Lung (tissue), 12 donors: ENCODE results near the gene BTC. TPM values are rescaled to one million over a fixed set of nuclear protein-coding genes. Genes with fewer than 3 reads are reported as not detected.

Source experiments
- ATAC-seq: fragments of 200-7000 bp; cut with Tn5 transposase; one replicate; pipeline ENCODE4 v1.9.1; 2020; ENCODE audit warnings: moderate number of reproducible peaks; ENCODE audit not compliant: insufficient read depth, low FRiP score
- DNase-seq, 3 donors: peaks; one replicate each; pipeline ENCODE4 v3.0.0-alpha.2; 2013 to 2017
- H3K27ac ChIP-seq, 2 donors: one replicate each; pipeline ENCODE4 v1.5.1; 2013; ENCODE audit warnings: mild to moderate bottlenecking in 2 of 2, moderate library complexity in 2 of 2, control low read depth in 1 of 2, inconsistent platforms in 1 of 2, low read depth in 1 of 2, low read length in 1 of 2
- H3K27me3 ChIP-seq, 3 donors: one replicate each; pipeline ENCODE4 v1.5.1; 2013; ENCODE audit warnings: low read length in 2 of 3; ENCODE audit not compliant: control insufficient read depth in 3 of 3, insufficient read depth in 3 of 3
- H3K36me3 ChIP-seq, 4 donors: one replicate each; pipeline ENCODE4 v1.5.1; 2013; ENCODE audit warnings: low read length in 4 of 4, mild to moderate bottlenecking in 1 of 4, moderate library complexity in 1 of 4; ENCODE audit not compliant: control insufficient read depth in 4 of 4, insufficient read depth in 4 of 4
- H3K4me1 ChIP-seq, 5 donors: one replicate each; pipeline ENCODE4 v1.5.1; 2013; ENCODE audit warnings: low read length in 5 of 5, mild to moderate bottlenecking in 2 of 5, moderate library complexity in 1 of 5; ENCODE audit not compliant: control insufficient read depth in 5 of 5, insufficient read depth in 5 of 5
- H3K4me3 ChIP-seq: one replicate; pipeline ENCODE4 v1.5.1; 2013; ENCODE audit warnings: mild to moderate bottlenecking, control low read depth, moderate library complexity
- H3K9ac ChIP-seq, 2 donors: one replicate each; pipeline ENCODE4 v1.5.1; 2013; ENCODE audit warnings: low read length in 2 of 2, control low read depth in 1 of 2; ENCODE audit not compliant: insufficient read depth in 1 of 2
- H3K9me3 ChIP-seq, 4 donors: one replicate each; pipeline ENCODE4 v1.5.1; 2013; ENCODE audit warnings: low read length in 3 of 4, mild to moderate bottlenecking in 1 of 4, moderate library complexity in 1 of 4; ENCODE audit not compliant: control insufficient read depth in 4 of 4, insufficient read depth in 3 of 4
- WGBS, 2 donors: extraction: QIAGEN DNeasy Blood & Tissue Kit; methylation state at CpG; one replicate each; pipeline ENCODE4 v1.1.7; 2013; 5-methylcytosine and 5-hydroxymethylcytosine counted together
- polyA plus RNA-seq, 2 donors: library from polyadenylated mRNA; stranded (reverse); fragments of 200-250 nt; gene quantifications; one replicate each; pipeline ENCODE4 v1.2.1, GENCODE V29; 2013
- total RNA-seq, 2 donors: library from RNA; depleted of rRNA in 1 of 2; stranded (reverse); fragments of >200 nt in 1 of 2; gene quantifications; one replicate each; pipeline ENCODE4 v1.2.1, GENCODE V29; 2014 to 2021
- TF ChIP-seq, protein P1 (sequence below): IDR thresholded peaks from 2 replicates; pipeline ENCODE4 v1.5.1; 2012; ENCODE audit warnings: mild to moderate bottlenecking; ENCODE audit errors: control extremely low read depth, extremely low read depth
- donor health status: control.
- donor health status: control.
- donor health status: Bipolar disorder and iron deficiency.
- donor health status: healthy.
- donor health status: DM: yes; HTN: yes; CAD: no.

Gene BTC
- total and polyA plus RNA-seq, 4 donors = 3.0 to 9.2 (median 4.0) TPM

DNA sequence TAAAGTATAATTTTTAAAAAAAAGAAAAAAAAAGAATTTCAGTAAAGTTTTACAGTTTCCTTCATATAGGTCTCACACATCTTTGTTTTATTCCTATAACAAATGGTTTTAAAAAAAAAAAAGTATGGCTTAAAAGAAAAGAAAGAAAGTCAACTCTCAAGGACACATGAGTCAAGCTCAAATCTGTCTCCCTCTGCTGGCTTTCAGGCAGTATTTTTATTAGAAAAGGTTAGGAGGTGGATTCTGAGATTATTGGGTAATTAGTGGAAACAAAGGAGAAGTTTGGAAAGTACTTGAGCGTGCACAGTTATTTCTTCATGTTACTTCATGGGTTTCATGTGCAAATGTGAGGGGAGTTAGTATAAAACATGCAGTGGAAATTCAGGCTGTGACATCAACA, 36.6 kb upstream of the BTC start:
- no peak for ATAC-seq
- TF ChIP-seq, protein P1, sequence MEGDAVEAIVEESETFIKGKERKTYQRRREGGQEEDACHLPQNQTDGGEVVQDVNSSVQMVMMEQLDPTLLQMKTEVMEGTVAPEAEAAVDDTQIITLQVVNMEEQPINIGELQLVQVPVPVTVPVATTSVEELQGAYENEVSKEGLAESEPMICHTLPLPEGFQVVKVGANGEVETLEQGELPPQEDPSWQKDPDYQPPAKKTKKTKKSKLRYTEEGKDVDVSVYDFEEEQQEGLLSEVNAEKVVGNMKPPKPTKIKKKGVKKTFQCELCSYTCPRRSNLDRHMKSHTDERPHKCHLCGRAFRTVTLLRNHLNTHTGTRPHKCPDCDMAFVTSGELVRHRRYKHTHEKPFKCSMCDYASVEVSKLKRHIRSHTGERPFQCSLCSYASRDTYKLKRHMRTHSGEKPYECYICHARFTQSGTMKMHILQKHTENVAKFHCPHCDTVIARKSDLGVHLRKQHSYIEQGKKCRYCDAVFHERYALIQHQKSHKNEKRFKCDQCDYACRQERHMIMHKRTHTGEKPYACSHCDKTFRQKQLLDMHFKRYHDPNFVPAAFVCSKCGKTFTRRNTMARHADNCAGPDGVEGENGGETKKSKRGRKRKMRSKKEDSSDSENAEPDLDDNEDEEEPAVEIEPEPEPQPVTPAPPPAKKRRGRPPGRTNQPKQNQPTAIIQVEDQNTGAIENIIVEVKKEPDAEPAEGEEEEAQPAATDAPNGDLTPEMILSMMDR = no peak
- DNase-seq = no peak
- no peaks in the 10 kb centered on the region for H3K27me3 ChIP-seq
- H3K4me3 ChIP-seq = no peak overlapping the region
- peaks cover 0 to 3% (median 0%) of the 10 kb centered on the region in 4 donors for H3K9me3 ChIP-seq
- no peaks in the 10 kb centered on the region for H3K4me1 ChIP-seq
- H3K36me3 ChIP-seq = no peaks in the 10 kb centered on the region
- no peak overlapping the region for H3K9ac ChIP-seq
- no peak overlapping the region for H3K27ac ChIP-seq
- 61 to 77% methylated on average over 1 of the region's 1 CpG for WGBS, 2 donors

DNA sequence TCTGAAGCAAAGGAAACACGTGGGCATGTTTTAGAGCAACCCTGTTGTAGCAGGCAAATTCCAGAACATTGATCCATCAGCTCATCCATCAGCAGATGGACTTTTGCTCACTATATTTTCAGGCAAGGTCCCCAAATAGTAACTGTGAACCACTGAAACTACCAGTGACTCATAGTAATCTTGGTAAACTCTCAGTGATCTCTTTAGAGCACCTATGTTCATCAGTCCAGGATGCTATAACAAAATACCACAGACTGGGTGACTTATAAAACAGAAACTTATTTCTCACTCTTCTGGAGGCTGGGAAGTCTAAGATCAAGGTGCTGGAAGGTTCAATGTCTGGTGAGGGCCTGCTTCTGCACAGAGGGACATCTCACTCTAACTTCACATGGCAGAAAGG, 28.9 kb upstream of the BTC start:
- TF ChIP-seq, protein P1 = no peak
- DNase-seq = no peak
- ATAC-seq = no peak
- Histone ChIP-seq H3K36me3 (no peaks in the 10 kb centered on the region), H3K4me3 (no peak overlapping the region), H3K9me3 (no peaks in the 10 kb centered on the region), H3K9ac (no peak overlapping the region), H3K27ac (no peak overlapping the region), H3K27me3 (no peaks in the 10 kb centered on the region), H3K4me1 (no peaks in the 10 kb centered on the region)
- 45 to 60% methylated on average over 1 of the region's 1 CpG for WGBS, 2 donors

DNA sequence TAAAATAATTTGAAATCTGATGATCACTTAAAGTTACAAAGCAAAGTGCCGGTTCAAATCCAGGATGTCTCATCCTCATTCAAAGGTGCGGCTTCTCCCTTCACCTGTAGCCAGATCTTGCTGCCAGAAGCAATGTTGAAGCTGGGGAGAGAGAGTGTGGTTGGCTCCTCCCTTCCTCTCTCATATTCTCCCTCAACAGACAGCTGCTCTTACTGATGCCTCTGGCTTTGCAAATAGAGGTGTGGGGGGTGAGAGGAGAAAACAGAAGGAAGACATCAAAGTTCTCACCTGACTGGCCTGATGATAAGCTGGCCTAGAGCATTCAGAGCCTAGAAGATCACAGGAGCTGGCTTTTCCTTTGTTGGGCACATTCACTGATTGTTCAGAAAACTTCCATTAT, 28.3 kb upstream of the BTC start:
- Histone ChIP-seq H3K9me3 (no peaks in the 10 kb centered on the region), H3K4me1 (no peaks in the 10 kb centered on the region), H3K4me3 (no peak overlapping the region), H3K36me3 (no peaks in the 10 kb centered on the region), H3K9ac (no peak overlapping the region), H3K27ac (no peak overlapping the region), H3K27me3 (no peaks in the 10 kb centered on the region)
- TF ChIP-seq, protein P1 = no peak
- ATAC-seq = no peak
- WGBS, 2 donors = 91 to 96% methylated on average over 2 of the region's 2 CpGs
- DNase-seq = no peak

DNA sequence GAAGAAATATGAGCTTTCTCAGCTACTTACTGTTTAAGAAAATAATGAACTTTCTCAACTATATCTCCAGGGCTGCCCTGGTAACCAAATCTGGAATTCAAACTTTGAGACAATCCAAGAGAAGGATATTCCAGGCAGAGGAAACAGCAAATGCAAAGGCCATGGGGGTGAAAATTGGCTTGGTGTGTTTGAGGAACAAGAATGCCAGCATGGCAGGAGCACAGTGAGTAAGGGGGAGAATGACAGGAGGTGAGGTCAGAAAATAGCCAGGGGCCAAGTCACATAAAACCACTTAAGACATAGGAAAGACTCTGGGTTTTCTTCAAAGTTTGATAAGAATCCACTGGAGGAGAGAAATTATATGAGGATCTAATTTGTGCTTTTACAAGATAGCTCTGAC, 27.2 kb upstream of the BTC start:
- TF ChIP-seq, protein P1 = no peak
- Histone ChIP-seq H3K27me3 (no peaks in the 10 kb centered on the region), H3K27ac (no peak overlapping the region), H3K4me3 (no peak overlapping the region), H3K9ac (no peak overlapping the region), H3K36me3 (no peaks in the 10 kb centered on the region), H3K4me1 (no peaks in the 10 kb centered on the region), H3K9me3 (no peaks in the 10 kb centered on the region)
- DNase-seq = no peak
- ATAC-seq = no peak
